Activated CD4-positive, CD25-positive, alpha-beta regulatory T cell treated with anti-CD3 and anti-CD28 coated beads, Interleukin-2, amount 50 U/mL, for 16 hours (primary cell): ENCODE data around the gene LGMN.
A peak's percentile ranks its signal among the peaks of the same experiment; 100 is the strongest.
"Not testable (repeated sequence)": the region's sequence is repeated elsewhere in the genome, so short reads cannot be mapped to it uniquely, and the experiment has no call there.

ENCODE experiments used
- DNase-seq: peaks from one replicate; pipeline ENCODE4 v3.0.0-alpha.2; 2020; ENCODE audit warnings: low read depth, low spot score

LGMN gene

DNA sequence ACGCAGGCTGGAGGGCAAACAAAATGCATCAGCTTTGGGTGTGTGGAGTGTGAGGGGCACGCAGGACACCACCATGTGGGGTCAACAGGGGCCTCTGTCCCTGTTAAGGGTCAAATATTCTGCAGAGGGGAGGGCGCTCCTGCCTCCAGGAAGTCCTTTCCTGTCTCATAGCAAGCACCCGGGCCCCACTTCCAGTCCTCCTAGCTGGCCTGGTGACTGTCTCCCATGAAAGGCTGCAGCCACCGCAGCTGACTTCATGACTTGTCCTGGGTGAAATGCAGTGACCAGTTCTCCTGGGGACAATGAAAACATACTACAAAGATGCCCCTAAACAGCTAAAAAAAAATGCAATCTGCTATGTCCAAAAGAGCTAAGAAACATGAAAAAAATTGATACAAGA, 53.6 kb downstream of the LGMN start:
- no peak for DNase-seq

- no peak for DNase-seq
Observed at GRCh38 chr14:92693998-92694795, 54.2 kb downstream of the LGMN start.

GRCh38 chr14:92692822-92693226, 55.6 kb downstream of the LGMN start:
- no peak for DNase-seq

DNA sequence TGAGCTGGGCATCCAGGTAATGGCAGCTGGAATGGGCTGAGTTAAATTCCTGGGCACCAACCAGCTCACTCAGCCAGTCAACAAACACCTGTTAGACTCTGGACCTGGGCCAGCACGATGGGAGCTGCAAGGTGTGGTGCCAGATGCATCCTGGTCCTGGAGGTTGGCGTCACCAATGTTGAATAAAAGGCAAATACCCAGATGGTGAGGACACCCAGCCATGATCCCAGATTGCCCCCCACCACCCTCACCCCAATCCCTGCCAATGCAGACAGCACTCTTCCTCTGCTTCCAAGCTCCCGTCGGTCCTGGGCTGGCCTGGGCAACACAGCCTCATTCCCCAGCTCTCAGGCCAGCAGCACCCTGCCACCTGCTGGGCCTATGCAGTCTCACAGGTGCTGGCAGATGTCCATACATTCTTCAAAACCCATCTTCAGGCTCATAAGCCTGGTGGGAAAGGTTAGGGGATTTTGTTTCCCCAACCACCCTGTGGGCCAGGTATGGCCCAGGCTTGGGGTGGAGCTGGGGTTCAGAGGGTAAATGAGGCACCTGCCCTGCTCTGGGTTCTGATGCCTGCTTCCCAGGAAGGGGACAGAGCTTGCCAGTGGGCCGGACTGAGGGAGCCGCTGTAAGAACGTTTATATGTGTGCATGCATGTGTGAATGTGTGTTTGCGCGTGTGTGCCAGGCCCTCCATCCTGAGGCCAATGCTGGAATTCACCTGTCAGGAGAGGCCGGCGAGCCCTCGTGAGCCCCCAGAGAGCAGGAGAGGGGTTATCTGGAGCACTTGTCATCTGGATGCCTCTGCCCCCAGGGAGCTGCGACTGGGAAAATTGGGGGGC, 58.0 kb downstream of the LGMN start:
- no peak for DNase-seq

GRCh38 chr14:92688434-92689375, 59.7 kb downstream of the LGMN start:
- no peak for DNase-seq

DNA sequence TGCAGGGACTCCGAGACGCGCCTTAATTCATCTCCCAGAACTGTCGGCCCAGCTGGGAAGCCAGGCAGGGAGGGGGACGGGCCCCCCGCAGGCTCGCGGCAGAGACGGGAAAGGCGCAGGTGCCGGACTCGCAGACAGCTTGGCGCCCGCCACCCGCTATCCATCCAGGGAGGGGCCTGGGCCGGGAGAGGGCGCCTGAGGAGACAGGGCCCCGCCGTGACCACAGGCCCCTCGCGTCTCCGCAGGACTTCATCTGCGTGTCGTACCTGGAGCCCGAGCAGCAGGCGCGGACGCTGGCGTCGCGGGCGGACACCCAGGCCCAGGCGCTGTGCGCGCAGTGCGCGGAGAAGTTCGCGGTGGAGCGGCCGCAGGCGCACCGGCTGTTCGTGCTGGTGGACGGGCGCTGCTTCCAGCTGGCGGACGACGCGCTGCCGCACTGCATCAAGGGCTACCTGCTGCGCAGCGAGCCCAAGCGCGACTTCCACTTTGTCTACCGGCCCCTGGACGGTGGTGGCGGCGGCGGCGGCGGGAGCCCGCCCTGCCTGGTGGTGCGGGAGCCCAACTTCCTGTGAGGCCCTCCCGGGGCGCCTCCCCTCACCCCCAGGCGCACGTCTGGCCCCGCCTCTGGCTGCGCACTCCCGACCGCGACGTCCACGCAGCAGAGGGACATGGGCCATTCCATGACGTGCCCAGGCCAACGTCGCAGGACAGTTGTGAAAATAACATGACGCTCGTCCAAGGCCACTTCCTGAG, 60.6 kb downstream of the LGMN start:
- DNase-seq = no peak

DNA sequence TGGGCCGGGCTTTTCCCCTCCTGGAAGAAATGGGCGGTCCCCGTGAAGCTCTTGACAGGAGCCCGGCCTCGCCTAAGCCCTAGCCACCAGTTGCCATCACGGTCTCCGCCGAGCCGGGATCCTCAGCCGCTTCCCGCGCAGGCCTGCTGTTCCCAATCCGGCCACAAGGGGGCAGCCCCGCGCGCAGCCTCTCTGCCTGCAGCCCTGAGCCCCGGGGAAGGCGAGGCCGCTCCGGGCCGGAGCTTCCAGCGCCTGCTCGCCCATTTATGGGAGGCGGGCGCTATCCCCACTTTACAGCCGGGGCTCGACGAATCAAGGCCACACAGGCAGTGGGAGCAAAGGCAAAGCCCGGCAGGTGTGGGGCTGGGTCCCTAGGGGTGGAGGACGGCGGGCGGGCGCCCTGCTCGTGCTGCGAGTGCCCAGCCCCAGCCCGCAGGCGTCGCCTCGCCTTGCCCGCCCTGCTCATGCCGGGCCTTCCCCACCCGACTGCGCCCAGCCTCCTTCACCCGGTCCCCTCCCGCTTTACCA, 61.5 kb downstream of the LGMN start:
- DNase-seq = peak; percentile 17

DNA sequence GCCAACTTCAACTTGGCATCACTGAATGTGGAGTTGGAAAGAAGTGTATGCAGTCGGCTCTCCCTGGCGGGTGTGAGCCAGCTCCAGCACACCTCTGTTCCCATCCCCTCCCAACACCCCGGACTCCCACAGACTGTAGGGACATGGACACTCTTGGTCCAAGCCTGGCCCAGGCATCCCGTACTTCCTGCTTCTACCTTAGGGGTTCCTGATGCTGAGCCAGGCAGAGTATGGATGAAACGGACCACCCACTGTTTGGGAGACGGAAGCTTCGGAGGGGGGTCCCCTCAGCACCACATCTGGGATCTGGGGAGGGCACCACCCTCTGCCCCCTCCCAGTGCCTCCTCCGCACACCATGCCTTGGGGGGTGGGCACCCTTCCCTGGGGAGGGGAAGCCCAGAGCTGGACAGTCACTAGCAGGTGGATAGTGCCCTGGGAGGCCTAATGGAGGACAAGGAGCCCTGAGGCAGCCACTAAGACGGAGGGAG, 62.0 kb downstream of the LGMN start:
- DNase-seq = no peak

GRCh38 chr14:92685784-92686355, 62.6 kb downstream of the LGMN start:
- DNase-seq = no peak

- no peak for DNase-seq
Observed at GRCh38 chr14:92684801-92685560, 63.4 kb downstream of the LGMN start.

DNA sequence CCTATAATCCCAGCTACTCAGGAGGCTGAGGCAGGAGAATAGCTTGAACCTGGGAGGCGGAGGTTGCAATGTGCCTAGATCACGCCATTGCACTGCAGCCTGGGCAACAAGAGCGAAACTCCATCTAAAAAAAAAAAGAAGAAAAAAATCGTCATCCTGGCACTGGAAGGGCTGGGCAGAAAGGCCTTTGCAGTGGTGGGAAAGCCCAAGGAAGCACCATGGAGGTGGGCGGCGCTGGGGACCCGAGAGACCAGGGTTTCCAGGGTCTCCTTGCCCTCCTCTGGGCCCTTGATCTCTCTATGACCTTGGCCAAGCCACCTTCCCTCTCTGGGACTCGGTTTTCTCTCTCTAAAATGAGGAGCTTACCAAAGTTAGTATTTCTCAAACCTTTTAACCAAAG, 65.4 kb downstream of the LGMN start:
- no peak for DNase-seq

GRCh38 chr14:92680781-92681650, 67.4 kb downstream of the LGMN start:
- DNase-seq = peak; percentile 43

DNA sequence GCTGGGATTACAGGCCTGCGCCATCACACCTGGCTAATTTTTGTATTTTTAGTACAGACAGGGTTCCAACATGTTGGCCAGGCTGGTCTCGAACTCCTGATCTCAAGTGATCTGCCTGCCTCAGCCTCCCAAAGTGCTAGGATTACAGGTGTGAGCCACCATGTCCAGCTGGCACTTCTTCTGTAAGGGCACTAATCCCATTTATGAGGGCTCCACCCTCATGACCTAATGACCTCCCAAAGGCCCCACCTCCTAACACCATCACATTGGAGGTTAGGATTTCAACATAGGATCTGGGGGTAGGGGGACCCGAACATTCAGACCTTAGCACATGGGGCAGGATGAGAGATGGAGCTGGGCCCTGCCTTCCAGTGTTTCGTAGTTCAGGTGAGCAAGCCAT, 68.1 kb downstream of the LGMN start:
- not testable (repeated sequence) for DNase-seq

- DNase-seq = no peak
Observed at GRCh38 chr14:92679246-92679645, 69.2 kb downstream of the LGMN start.

DNA sequence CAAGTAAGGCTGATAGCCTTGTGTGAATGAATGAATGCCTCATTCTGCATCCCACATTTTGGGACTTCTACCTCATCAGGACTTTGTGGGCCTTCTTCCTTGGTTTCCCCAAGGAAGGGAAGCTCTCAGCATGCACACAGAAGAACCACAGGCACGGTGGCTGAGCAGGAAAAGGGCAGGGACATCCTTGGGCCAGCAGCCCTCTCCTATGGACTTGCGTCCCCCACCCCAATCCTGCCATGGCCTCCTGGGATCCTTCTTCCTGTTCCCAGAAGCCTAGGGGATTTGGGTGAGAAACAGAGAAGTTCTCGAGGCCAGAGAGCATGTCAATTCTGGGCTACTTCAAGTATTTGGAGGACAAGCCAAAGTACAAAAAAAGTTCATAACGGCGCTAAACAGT, 69.7 kb downstream of the LGMN start:
- DNase-seq = no peak

- no peak for DNase-seq
Observed at GRCh38 chr14:92677955-92678354, 70.5 kb downstream of the LGMN start.

DNA sequence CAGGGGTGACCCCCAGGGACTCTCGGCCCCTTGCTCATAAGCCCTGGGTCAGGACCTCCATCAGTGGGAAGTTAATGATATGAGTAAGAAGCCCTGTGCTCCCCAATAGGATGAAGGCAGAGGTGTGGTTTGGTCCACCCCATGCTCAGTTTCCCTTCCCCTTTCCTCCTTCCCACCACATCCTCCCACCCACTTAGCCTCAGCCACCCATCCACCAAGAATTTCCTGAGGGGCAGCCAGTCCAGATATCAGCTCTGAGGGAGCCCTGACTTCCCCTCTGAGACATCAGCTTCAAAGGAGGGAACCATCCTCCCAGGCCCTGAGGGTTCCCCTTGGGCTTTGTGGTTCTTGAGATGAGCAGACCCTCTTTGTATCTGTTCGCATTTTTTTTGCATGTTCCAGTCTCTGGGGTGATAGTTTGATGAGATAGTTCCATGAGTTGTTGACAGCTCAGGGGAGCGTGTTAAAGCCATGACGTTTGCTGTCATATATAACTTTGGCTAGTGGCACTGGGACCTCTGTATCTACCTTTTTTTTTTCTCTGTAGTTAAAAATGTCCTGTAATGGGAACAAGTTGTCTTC, 71.2 kb downstream of the LGMN start:
- no peak for DNase-seq

DNA sequence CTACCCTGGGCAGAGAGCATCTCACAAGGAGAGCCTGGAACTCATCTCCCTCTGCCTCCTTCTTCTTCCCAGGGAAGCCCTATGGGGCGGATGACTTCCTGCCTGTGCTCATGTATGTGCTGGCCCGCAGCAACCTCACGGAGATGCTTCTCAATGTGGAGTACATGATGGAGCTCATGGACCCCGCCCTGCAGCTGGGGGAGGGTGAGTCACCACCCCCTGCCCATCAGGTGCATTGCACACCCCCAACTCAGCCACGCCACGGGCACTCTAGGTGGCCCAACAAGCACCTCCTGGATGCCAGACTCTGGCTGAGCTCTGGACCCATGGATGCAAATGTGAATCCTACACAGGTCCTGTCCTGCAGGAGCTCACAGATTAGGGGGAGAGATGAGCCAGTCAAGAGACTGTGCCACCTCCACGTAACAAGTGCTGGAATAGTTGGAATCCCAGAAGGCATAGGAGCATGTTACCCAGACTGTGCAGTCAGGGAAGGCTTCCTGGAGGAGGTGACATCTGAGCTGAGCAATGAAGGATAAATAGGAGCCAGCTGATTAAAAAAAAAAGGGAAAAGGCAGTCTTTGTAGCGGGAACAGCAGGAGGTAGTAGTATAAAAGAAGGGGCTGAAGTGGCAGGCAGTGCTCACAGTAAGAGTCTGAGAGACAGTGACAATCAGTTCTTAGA, 71.9 kb downstream of the LGMN start:
- DNase-seq = no peak
